Stimulated activated CD8-positive, alpha-beta memory T cell treated with anti-CD3 and anti-CD28 coated beads, Interleukin-12 subunit alpha, Interleukin-12 subunit beta, amount 100 ng/mL, for 24 hours (primary cell): ENCODE data around the gene LRIG1.

ENCODE experiments used
- DNase-seq: peaks from one replicate; pipeline ENCODE4 v3.0.0-alpha.2; 2020; ENCODE audit errors: extremely low read depth

LRIG1 gene

GRCh38 chr3:66470285-66470684 is 30.5 kb downstream of the LRIG1 start:
- no peak for DNase-seq

GRCh38 chr3:66469220-66469640 is 31.6 kb downstream of the LRIG1 start:
- DNase-seq, result no peak

GRCh38 chr3:66467996-66468735 is 32.7 kb downstream of the LRIG1 start:
- DNase-seq, result no peak

GRCh38 chr3:66466606-66467270 is 34.1 kb downstream of the LRIG1 start:
- DNase-seq, result no peak

GRCh38 chr3:66465587-66465986 is 35.2 kb downstream of the LRIG1 start:
- DNase-seq, result no peak

GRCh38 chr3:66465034-66465433 is 35.8 kb downstream of the LRIG1 start:
- DNase-seq, result no peak

- no peak for DNase-seq
These were observed 36.3 kb downstream of the LRIG1 start for GRCh38 chr3:66464512-66464894.

GRCh38 chr3:66463730-66464511 is 36.9 kb downstream of the LRIG1 start:
- DNase-seq, result no peak

- no peak for DNase-seq
These were observed 37.7 kb downstream of the LRIG1 start for GRCh38 chr3:66463054-66463631.

GRCh38 chr3:66457252-66457651 is 43.6 kb downstream of the LRIG1 start:
- no peak for DNase-seq

GRCh38 chr3:66456711-66457173 is 44.1 kb downstream of the LRIG1 start:
- no peak for DNase-seq

GRCh38 chr3:66454464-66454859 is 46.4 kb downstream of the LRIG1 start:
- no peak for DNase-seq

GRCh38 chr3:66453651-66454463 is 47.0 kb downstream of the LRIG1 start:
- DNase-seq, result no peak

- DNase-seq, result no peak
These were observed 48.4 kb downstream of the LRIG1 start for GRCh38 chr3:66452303-66453011.

GRCh38 chr3:66451766-66452165 is 49.1 kb downstream of the LRIG1 start:
- no peak for DNase-seq

- DNase-seq, result no peak
These were observed 50.3 kb downstream of the LRIG1 start for GRCh38 chr3:66450390-66451022.

GRCh38 chr3:66449411-66449974 is 51.3 kb downstream of the LRIG1 start:
- no peak for DNase-seq

GRCh38 chr3:66444146-66444644 is 56.6 kb downstream of the LRIG1 start:
- no peak for DNase-seq

- no peak for DNase-seq
These were observed 57.6 kb downstream of the LRIG1 start for GRCh38 chr3:66443118-66443803.
